Neuronal stem cell (in vitro differentiated cells): ENCODE measurements around the gene NGF.

ENCODE experiments used
- DNase-seq: peaks from one replicate; pipeline ENCODE4 v3.0.0-alpha.2; 2013; ENCODE audit warnings: low spot score
- H2AFZ ChIP-seq: one replicate; pipeline ENCODE4 v1.6.1; 2013; ENCODE audit warnings: mild to moderate bottlenecking, low read length, inconsistent platforms
- H2AK5ac ChIP-seq: 2 replicates; pipeline ENCODE4 v1.6.1; 2013; ENCODE audit warnings: low read depth, mild to moderate bottlenecking, inconsistent platforms, low read length, moderate library complexity, mixed read lengths
- H2BK120ac ChIP-seq: 2 replicates; pipeline ENCODE4 v1.6.1; 2013; ENCODE audit warnings: low read depth, mild to moderate bottlenecking, inconsistent platforms, low read length, moderate library complexity, mixed read lengths
- H2BK12ac ChIP-seq: one replicate; pipeline ENCODE4 v1.6.1; 2013; ENCODE audit warnings: low read length, inconsistent platforms
- H2BK15ac ChIP-seq: 2 replicates; pipeline ENCODE4 v1.6.1; 2013; ENCODE audit warnings: mild to moderate bottlenecking, low read length, inconsistent platforms, mixed read lengths
- H2BK5ac ChIP-seq: one replicate; pipeline ENCODE4 v1.6.1; 2013; ENCODE audit warnings: inconsistent platforms, mild to moderate bottlenecking, low read length, moderate library complexity
- H3K14ac ChIP-seq: one replicate; pipeline ENCODE4 v1.6.1; 2013; ENCODE audit warnings: low read length, inconsistent platforms
- H3K18ac ChIP-seq: 2 replicates; pipeline ENCODE4 v1.6.1; 2013; ENCODE audit warnings: low read length, inconsistent platforms
- H3K23ac ChIP-seq: 2 replicates; pipeline ENCODE4 v1.6.1; 2013; ENCODE audit warnings: low read depth, mild to moderate bottlenecking, mixed read lengths, low read length, inconsistent platforms; ENCODE audit not compliant: poor library complexity
- H3K27ac ChIP-seq: replicated peaks from 3 replicates; pipeline ENCODE4 v1.5.1; 2013; ENCODE audit warnings: low read length, inconsistent platforms
- H3K27me3 ChIP-seq, 3 experiments: 2 replicates each; pipeline ENCODE4 v1.6.1; 2013; ENCODE audit warnings: low read length in 3 of 3, mild to moderate bottlenecking in 2 of 3, inconsistent platforms in 1 of 3, low read depth in 1 of 3, mixed read lengths in 1 of 3, moderate library complexity in 1 of 3; ENCODE audit not compliant: control insufficient read depth in 3 of 3, insufficient read depth in 3 of 3
- H3K36me3 ChIP-seq, 2 donors: replicated peaks in 1 of 2; 2 replicates each; pipeline ENCODE4 v1.6.1; 2013; ENCODE audit warnings: low read length in 2 of 2; ENCODE audit not compliant: control insufficient read depth in 2 of 2, insufficient read depth in 2 of 2
- H3K4ac ChIP-seq: 2 replicates; pipeline ENCODE4 v1.6.1; 2013; ENCODE audit warnings: inconsistent platforms, mild to moderate bottlenecking, low read length, moderate library complexity
- H3K4me1 ChIP-seq, 2 donors: 1 replicate in 1 of 2; 2 replicates in 1 of 2; pipeline ENCODE4 v1.6.1; 2013; ENCODE audit warnings: low read length in 2 of 2, low read depth in 1 of 2; ENCODE audit not compliant: control insufficient read depth in 2 of 2, insufficient read depth in 1 of 2
- H3K4me2 ChIP-seq: one replicate; pipeline ENCODE4 v1.6.1; 2013; ENCODE audit warnings: mild to moderate bottlenecking, low read length, inconsistent platforms; ENCODE audit not compliant: insufficient read depth, poor library complexity, severe bottlenecking
- H3K4me3 ChIP-seq, 2 donors: 2 replicates each; pipeline ENCODE4 v1.5.1; 2013; ENCODE audit warnings: low read length in 2 of 2, mild to moderate bottlenecking in 2 of 2, inconsistent platforms in 1 of 2, moderate library complexity in 1 of 2
- H3K79me1 ChIP-seq: one replicate; pipeline ENCODE4 v1.6.1; 2013; ENCODE audit warnings: low read depth, mild to moderate bottlenecking, inconsistent platforms, low read length, moderate library complexity
- H3K9ac ChIP-seq: one replicate; pipeline ENCODE4 v1.6.1; 2013; ENCODE audit warnings: mild to moderate bottlenecking, low read depth, low read length, inconsistent platforms; ENCODE audit not compliant: poor library complexity
- H3K9me3 ChIP-seq, 2 donors: replicated peaks in 1 of 2; 2 replicates each; pipeline versions ENCODE3 to v1.6.1; 2013; ENCODE audit warnings: low read length in 2 of 2, mild to moderate bottlenecking in 2 of 2, inconsistent platforms in 1 of 2, low read depth in 1 of 2, mixed read lengths in 1 of 2, moderate library complexity in 1 of 2; ENCODE audit not compliant: control insufficient read depth in 2 of 2, insufficient read depth in 1 of 2
- H4K8ac ChIP-seq: one replicate; pipeline ENCODE4 v1.6.1; 2013; ENCODE audit warnings: low read depth, mild to moderate bottlenecking, inconsistent platforms, low read length, moderate library complexity
- H4K91ac ChIP-seq: one replicate; pipeline ENCODE4 v1.6.1; 2013; ENCODE audit warnings: low read length, low read depth, mild to moderate bottlenecking, inconsistent platforms; ENCODE audit not compliant: poor library complexity
- WGBS, 2 donors: extraction: QIAGEN DNeasy Blood & Tissue Kit; methylation state at CpG; one replicate each; pipeline ENCODE4 v1.1.7; 2013; ENCODE audit warnings: missing lambda C conversion rate in 2 of 2, mixed read lengths in 1 of 2; ENCODE audit not compliant: insufficient read length in 2 of 2, insufficient replicate concordance in 1 of 2; ENCODE audit errors: extremely low coverage in 2 of 2; 5-methylcytosine and 5-hydroxymethylcytosine counted together

NGF gene

GRCh38 chr1:115374598-115374997, 36.5 kb upstream of the NGF start:
- Histone ChIP-seq H3K9me3 (no peaks in the 10 kb centered on the region), H2BK5ac (no peak overlapping the region), H3K4me2 (no peak overlapping the region), H3K23ac (no peak overlapping the region), H3K79me1 (no peaks in the 10 kb centered on the region), H3K27me3 (no peaks in the 10 kb centered on the region), H3K9ac (no peak overlapping the region), H3K36me3 (no peaks in the 10 kb centered on the region), H3K18ac (no peak overlapping the region), H2AFZ (no peak overlapping the region), H2BK120ac (no peak overlapping the region), H3K14ac (no peak overlapping the region), H2AK5ac (no peak overlapping the region), H4K91ac (no peak overlapping the region), H3K27ac (no peak overlapping the region), H2BK12ac (no peak overlapping the region), H3K4ac (no peak overlapping the region), H3K4me1 (no peaks in the 10 kb centered on the region), H3K4me3 (no peak overlapping the region), H2BK15ac (no peak overlapping the region), H4K8ac (no peak overlapping the region)
- DNase-seq, result no peak
- WGBS, 2 donors, result no CpG with 5 or more reads among the region's 3 CpGs

- Histone ChIP-seq H3K4me1 (no peaks in the 10 kb centered on the region), H3K9ac (no peak overlapping the region), H3K23ac (no peak overlapping the region), H3K4me3 (no peak overlapping the region), H3K27ac (no peak overlapping the region), H3K18ac (no peak overlapping the region), H2BK120ac (no peak overlapping the region), H3K9me3 (no peaks in the 10 kb centered on the region), H3K4ac (no peak overlapping the region), H2AFZ (no peak overlapping the region), H2AK5ac (no peak overlapping the region), H3K27me3 (no peaks in the 10 kb centered on the region), H3K79me1 (no peaks in the 10 kb centered on the region), H2BK15ac (no peak overlapping the region), H2BK5ac (no peak overlapping the region), H2BK12ac (no peak overlapping the region), H4K91ac (no peak overlapping the region), H3K36me3 (no peaks in the 10 kb centered on the region), H3K14ac (no peak overlapping the region), H4K8ac (no peak overlapping the region), H3K4me2 (no peak overlapping the region)
- no peak for DNase-seq
These were observed 35.3 kb upstream of the NGF start for GRCh38 chr1:115373305-115373704.

DNA sequence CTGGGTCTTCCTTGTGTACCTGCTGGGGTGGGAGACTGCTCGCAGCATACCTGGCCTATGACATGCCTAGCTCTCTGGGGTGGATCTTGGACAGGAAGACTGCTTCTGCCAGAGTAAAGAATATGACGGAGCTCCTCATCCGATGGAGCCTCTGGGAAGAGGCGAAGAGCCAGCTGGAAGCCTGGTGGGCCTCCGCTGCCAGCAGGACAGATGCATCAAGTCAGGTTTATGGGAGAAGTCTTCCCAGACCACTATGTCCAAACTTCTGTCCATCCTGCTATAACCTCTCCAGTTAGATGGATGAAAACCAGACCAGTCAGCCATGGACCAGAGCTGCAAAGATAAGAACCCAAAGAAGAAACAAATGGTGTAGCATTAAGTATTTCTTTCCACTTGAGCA, 27.7 kb upstream of the NGF start:
- Histone ChIP-seq H2BK5ac (no peak overlapping the region), H3K23ac (no peak overlapping the region), H3K14ac (no peak overlapping the region), H3K79me1 (no peaks in the 10 kb centered on the region), H2AFZ (no peak overlapping the region), H2BK15ac (no peak overlapping the region), H3K27ac (no peak overlapping the region), H3K9ac (no peak overlapping the region), H3K4me2 (no peak overlapping the region), H3K9me3 (no peaks in the 10 kb centered on the region), H2BK12ac (no peak overlapping the region), H4K8ac (no peak overlapping the region), H3K18ac (peak overlapping the region; percentile 27), H3K36me3 (no peaks in the 10 kb centered on the region), H2AK5ac (no peak overlapping the region), H4K91ac (no peak overlapping the region), H2BK120ac (no peak overlapping the region), H3K4ac (no peak overlapping the region), H3K4me1 (no peaks in the 10 kb centered on the region), H3K4me3 (peak overlapping the region in 1 of 2 donors; percentile 42), H3K27me3 (no peaks in the 10 kb centered on the region)
- WGBS, 2 donors, result no CpG with 5 or more reads among the region's 5 CpGs
- DNase-seq, result no peak

- H3K18ac ChIP-seq, result no peak overlapping the region
- H3K4me1 ChIP-seq, result no peaks in the 10 kb centered on the region
- no peaks in the 10 kb centered on the region for H3K36me3 ChIP-seq
- no peak overlapping the region for H4K91ac ChIP-seq
- no peaks in the 10 kb centered on the region for H3K9me3 ChIP-seq
- H3K23ac ChIP-seq, result no peak overlapping the region
- WGBS, 2 donors, result no CpG with 5 or more reads among the region's 2 CpGs
- no peak overlapping the region for H3K27ac ChIP-seq
- no peak overlapping the region for H2BK12ac ChIP-seq
- H3K4me2 ChIP-seq, result no peak overlapping the region
- H2BK15ac ChIP-seq, result no peak overlapping the region
- H2AK5ac ChIP-seq, result no peak overlapping the region
- H3K14ac ChIP-seq, result no peak overlapping the region
- H2AFZ ChIP-seq, result no peak overlapping the region
- H4K8ac ChIP-seq, result no peak overlapping the region
- H3K79me1 ChIP-seq, result no peaks in the 10 kb centered on the region
- H2BK120ac ChIP-seq, result no peak overlapping the region
- no peak overlapping the region for H3K9ac ChIP-seq
- H2BK5ac ChIP-seq, result no peak overlapping the region
- H3K4ac ChIP-seq, result no peak overlapping the region
- no peaks in the 10 kb centered on the region for H3K27me3 ChIP-seq
- no peak overlapping the region for H3K4me3 ChIP-seq
- no peak for DNase-seq
These were observed 26.7 kb upstream of the NGF start for GRCh38 chr1:115364780-115365155.
